ENCODE measurements around the gene ENTPD6.
"Not testable (repeated sequence)": the region's sequence is repeated elsewhere in the genome, so short reads cannot be mapped to it uniquely, and the experiment has no call there.

The ENTPD6 gene

GRCh38 chr20:25223179-25223661 is 27.7 kb downstream of the ENTPD6 start:
- DNase-seq (ENCODE audit: low read depth in 3 of 3, low spot score in 1 of 3): no peak

GRCh38 chr20:25223765-25224720 is 28.5 kb downstream of the ENTPD6 start:
- DNase-seq (ENCODE audit: low read depth in 3 of 3, low spot score in 1 of 3): no peak

GRCh38 chr20:25224941-25225340 is 29.4 kb downstream of the ENTPD6 start:
- DNase-seq (ENCODE audit: low read depth in 3 of 3, low spot score in 1 of 3): no peak

GRCh38 chr20:25225642-25226432 is 30.3 kb downstream of the ENTPD6 start:
- no peak for DNase-seq (ENCODE audit: low read depth in 3 of 3, low spot score in 1 of 3)

GRCh38 chr20:25226433-25227316 is 31.2 kb downstream of the ENTPD6 start:
- DNase-seq (ENCODE audit: low read depth in 3 of 3, low spot score in 1 of 3): no peak

GRCh38 chr20:25227317-25227831 is 31.9 kb downstream of the ENTPD6 start:
- DNase-seq (ENCODE audit: low read depth in 3 of 3, low spot score in 1 of 3): no peak

DNA sequence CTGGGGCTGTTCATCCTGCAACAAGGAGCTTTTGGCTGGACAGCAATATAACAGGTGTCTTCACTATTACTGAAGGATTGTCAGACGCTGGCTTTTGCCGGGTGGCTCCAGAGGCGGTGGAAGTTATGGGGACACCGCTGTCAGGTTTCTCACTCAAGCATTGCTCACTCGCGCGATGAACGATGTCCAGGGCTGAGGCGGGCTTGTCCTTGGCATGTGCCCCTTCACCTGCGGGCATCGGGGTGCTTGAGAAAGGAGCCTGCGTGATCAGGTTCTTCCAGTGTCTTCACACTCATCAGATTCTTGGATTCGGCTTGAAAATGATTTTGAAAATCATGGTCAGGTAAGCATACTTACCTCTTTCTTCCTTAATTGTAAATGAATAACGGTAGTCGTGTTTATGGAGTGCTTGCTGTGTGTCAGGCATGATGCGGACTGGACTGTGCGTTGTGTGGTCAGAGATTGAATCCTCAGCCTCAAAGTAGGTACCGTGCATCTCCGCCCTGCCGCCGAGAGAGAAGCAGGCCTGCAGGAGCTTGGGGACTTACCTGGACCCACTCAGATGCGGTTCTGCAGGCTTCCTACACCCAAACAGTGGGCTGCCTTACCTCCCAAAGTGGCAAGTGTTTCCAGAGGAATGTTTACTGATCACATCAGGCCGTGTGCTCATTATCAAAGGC is 34.1 kb downstream of the ENTPD6 start:
- no peak for DNase-seq (ENCODE audit: low read depth in 3 of 3, low spot score in 1 of 3)

DNA sequence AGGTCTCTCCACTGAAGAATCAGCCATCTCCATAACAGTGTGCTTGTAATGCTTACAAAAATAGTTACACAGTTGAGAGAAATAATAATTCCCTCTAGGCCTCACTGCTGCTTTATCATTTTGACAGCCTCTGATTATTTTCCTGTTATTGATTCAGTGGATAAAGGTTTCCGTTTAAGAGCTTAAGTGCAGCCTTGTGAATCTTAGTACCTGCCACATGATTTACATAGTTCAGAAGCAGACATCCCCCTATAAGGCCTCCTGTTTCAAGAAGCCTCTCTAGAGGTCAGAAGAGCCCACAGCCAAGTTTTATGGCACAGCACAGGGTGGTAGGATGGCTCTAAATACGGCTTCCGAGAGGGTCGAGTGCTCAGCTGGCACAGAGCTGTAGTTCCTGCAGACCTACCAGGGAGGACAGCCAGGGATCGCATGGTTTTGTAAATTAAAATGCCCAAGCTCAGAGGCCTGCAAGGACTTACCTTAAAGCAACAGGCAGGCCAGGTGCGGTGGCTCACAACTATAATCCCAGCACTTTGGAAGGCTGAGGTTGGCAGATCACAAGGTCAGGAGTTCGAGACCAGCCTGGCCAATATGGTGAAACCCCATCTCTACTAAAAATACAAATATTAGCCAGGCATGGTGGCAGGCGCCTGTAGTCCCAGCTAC is 34.8 kb downstream of the ENTPD6 start:
- DNase-seq (ENCODE audit: low read depth in 3 of 3, low spot score in 1 of 3): no peak

DNA sequence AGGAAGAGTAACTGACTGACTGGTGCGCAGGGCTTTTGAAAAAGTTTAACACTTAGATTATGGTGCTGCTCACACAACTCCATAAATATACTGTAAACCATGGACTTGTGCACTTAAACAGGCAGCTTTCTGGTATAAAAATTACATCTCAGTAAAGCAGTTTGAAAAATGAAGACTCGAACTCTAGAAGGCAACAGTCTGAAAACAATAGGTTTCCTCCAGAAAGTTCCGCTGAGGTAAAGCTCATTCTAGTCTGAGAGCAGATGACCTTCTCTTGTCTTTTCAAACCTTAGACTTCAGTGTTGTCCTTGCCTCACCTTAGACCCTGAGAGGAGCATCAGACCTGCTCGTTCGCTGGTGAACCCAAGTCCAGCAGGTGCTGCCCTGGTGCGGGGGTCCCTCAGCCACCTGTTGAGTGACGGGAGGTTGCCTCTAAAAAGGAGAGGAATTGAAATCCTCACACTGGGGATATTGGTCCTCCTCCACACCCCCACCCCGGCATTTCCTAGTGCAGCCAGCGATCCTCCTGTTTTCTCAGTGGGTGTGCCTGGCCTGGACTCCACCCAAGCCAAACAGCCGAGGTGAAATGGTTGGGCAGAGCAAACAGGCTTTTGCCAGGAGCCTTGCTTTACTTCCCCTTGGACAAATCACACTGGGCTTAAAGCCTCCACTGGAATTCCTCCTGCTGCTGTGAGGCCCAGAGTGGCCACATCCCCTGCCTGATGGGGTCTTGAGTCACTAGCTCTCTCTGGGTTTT is 37.7 kb downstream of the ENTPD6 start:
- no peak for DNase-seq (ENCODE audit: low read depth in 3 of 3, low spot score in 1 of 3)

DNA sequence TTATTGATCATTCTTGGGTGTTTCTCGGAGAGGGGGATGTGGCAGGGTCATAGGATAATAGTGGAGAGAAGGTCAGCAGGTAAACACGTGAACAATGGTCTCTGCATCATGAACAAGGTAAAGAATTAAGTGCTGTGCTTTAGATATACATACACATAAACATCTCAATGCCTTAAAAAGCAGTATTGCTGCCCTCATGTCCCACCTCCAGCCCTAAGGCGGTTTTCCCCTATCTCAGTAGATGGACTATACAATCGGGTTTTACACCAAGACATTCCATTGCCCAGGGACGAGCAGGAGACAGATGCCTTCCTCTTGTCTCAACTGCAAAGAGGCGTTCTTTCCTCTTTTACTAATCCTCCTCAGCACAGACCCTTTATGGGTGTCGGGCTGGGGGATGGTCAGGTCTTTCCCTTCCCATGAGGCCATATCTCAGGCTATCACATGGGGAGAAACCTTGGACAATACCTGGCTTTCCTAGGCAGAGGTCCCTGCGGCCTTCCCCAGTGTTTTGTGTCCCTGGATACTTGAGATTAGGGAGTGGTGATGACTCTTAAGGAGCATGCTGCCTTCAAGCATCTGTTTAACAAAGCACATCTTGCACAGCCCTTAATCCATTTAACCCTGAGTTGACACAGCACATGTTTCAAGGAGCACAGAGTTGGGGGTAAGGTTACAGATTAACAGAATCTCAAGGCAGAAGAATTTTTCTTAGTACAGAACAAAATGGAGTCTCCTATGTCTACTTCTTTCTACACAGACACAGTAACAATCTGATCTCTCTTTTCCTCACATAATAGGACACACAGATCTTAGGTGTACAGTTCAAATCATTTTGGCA is 38.7 kb downstream of the ENTPD6 start:
- not testable (repeated sequence) for DNase-seq (ENCODE audit: low read depth in 3 of 3, low spot score in 1 of 3)

DNA sequence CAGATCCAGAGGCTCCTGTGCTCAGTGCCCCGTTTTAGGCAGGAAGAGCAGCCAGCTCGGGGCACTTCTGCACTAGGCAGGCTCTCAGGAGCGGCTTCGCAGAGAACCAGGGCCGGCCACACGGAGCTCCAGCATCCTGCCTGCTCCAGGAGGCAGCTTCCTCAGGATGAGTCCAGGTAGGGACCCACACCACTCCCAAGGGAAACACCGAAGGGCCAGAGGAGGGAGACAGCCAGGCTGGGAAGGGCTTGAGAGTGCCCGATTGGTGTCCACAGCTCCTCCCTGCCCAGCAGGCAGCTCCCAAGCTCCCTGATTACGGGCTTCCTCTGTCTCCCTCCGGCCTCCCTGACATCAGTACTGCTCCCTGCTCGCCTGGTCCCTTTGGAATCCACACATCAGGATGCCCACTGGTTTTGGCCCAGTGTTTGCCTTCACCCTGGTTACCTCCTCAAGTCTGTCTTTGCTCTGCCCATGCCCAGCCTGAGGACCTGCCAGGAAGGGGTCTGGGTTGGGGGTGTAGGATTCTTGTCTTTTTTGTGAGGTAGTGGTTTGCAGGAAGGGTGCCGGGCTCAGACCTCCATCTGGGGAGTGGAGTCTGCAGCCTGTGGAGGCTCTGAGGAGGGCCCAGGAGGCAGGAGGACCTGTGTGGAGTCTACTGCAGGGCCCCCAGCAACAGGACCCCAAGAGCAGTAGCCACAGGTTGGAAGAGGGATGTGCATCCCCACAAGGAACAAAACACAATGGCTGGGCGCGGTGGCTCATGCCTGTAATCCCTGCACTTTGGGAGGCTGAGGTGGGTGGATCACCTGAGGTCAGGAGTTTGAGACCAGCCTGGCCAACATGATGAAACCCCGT is 41.2 kb downstream of the ENTPD6 start:
- DNase-seq (ENCODE audit: low read depth in 3 of 3, low spot score in 1 of 3): no peak

GRCh38 chr20:25237610-25238318 is 42.3 kb downstream of the ENTPD6 start:
- no peak for DNase-seq (ENCODE audit: low read depth in 3 of 3, low spot score in 1 of 3)

DNA sequence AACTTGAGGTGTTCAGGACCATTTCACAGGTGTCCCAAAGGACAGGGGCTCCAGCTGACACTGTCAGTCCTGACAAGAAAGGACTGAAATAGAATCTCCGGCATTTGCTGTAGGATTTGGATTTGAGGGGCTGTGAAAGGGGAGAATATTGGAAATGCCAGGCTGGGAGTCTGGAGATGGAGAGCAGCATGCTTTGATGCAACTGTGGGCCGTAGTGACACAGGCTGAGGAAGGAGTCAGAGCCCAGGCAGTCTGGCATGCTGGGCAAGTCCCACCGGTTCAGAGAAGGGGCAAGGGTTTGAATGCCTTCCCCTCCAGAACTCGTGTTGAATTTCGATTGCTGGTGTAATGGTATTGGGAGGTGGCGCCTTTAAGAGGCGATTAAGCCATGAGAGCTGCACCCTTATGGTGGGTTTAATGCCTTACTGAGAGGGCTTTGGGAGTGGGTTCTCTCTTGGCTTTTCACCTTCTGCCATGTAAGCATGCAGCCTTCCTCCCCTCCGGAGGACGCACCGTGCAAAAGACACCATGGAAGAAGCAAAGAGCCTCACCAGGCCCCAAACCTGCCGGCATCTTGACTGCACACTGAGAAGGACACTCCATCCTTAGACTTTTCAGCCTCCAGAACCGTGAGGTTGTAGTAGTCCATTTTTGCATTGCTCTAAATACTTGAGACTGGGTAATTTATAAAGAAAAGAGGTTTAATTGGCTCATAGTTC is 43.0 kb downstream of the ENTPD6 start:
- DNase-seq (ENCODE audit: low read depth in 3 of 3, low spot score in 1 of 3): no peak

- DNase-seq (ENCODE audit: low read depth in 3 of 3, low spot score in 1 of 3): no peak
These were observed 44.2 kb downstream of the ENTPD6 start for GRCh38 chr20:25239387-25240370.

Data from stimulated activated CD4-positive, alpha-beta T cell treated with anti-CD3 and anti-CD28 coated beads, TNF-alpha, amount 100 ng/mL, for 1 hour (primary cell).